Neutrophil (primary cell): Measurements from ENCODE around the gene CBX7.

Source experiments
- H3K27ac ChIP-seq: fragments of 200-600 bp; sonication (generic); 2 replicates; pipeline ENCODE4 v1.5.1; 2016; ENCODE audit warnings: mild to moderate bottlenecking, moderate library complexity
- H3K27me3 ChIP-seq: fragments of 200-600 bp; sonication (generic); 2 replicates; pipeline ENCODE4 v1.6.0; 2016; ENCODE audit warnings: mild to moderate bottlenecking
- H3K36me3 ChIP-seq: fragments of 200-600 bp; sonication (generic); 2 replicates; pipeline ENCODE4 v1.5.1; 2017
- H3K4me1 ChIP-seq, 2 experiments: fragments of 200-600 bp in 1 of 2; sonication (generic) in 1 of 2; 1 replicate in 1 of 2; 2 replicates in 1 of 2; pipeline versions ENCODE4 v1.5.1 to v1.6.1; 2013 to 2016; ENCODE audit warnings: low read depth in 1 of 2, low read length in 1 of 2, mild to moderate bottlenecking in 1 of 2, moderate library complexity in 1 of 2; ENCODE audit not compliant: control insufficient read depth in 1 of 2, insufficient read depth in 1 of 2
- H3K4me3 ChIP-seq, 2 experiments: fragments of 200-600 bp in 1 of 2; sonication (generic) in 1 of 2; 1 replicate in 1 of 2; 2 replicates in 1 of 2; pipeline ENCODE4 v1.5.1; 2013 to 2016; ENCODE audit warnings: low read depth in 1 of 2, low read length in 1 of 2, mild to moderate bottlenecking in 1 of 2, moderate library complexity in 1 of 2
- H3K9me3 ChIP-seq: fragments of 200-600 bp; sonication (generic); 2 replicates; pipeline ENCODE4 v1.5.1; 2016
- CTCF ChIP-seq: fragments of 200-600 bp; sonication (generic); IDR thresholded peaks from 2 replicates; pipeline ENCODE4 v1.5.1; 2016; ENCODE audit warnings: antibody characterized with exemption

CBX7 gene

GRCh38 chr22:39120983-39121382 lies 31.5 kb downstream of the CBX7 start:
- Histone ChIP-seq H3K27me3 (peaks cover 16% of the 10 kb centered on the region), H3K4me1 (no peaks in the 10 kb centered on the region), H3K27ac (no peak overlapping the region), H3K4me3 (no peak overlapping the region), H3K36me3 (no peaks in the 10 kb centered on the region), H3K9me3 (no peaks in the 10 kb centered on the region)
- no peak for TF ChIP-seq CTCF

- Histone ChIP-seq H3K27ac (no peak overlapping the region), H3K4me1 (no peaks in the 10 kb centered on the region), H3K36me3 (no peaks in the 10 kb centered on the region), H3K9me3 (no peaks in the 10 kb centered on the region), H3K4me3 (no peak overlapping the region), H3K27me3 (peaks cover 12% of the 10 kb centered on the region)
- no peak for TF ChIP-seq CTCF
Observed at GRCh38 chr22:39117585-39118191, 34.8 kb downstream of the CBX7 start.

GRCh38 chr22:39115977-39116621 lies 36.4 kb downstream of the CBX7 start:
- H3K27me3 ChIP-seq, result peaks cover 12% of the 10 kb centered on the region
- TF ChIP-seq CTCF, result no peak
- no peaks in the 10 kb centered on the region for H3K36me3 ChIP-seq
- no peaks in the 10 kb centered on the region for H3K9me3 ChIP-seq
- no peak overlapping the region for H3K27ac ChIP-seq
- no peak overlapping the region for H3K4me3 ChIP-seq
- peaks cover 3 to 5% of the 10 kb centered on the region in 2 experiments for H3K4me1 ChIP-seq

- Histone ChIP-seq H3K27me3 (peaks cover 12% of the 10 kb centered on the region), H3K27ac (no peak overlapping the region), H3K4me3 (no peak overlapping the region), H3K4me1 (peaks cover 8 to 11% of the 10 kb centered on the region in 2 experiments), H3K36me3 (no peaks in the 10 kb centered on the region), H3K9me3 (no peaks in the 10 kb centered on the region)
- no peak for TF ChIP-seq CTCF
Observed at GRCh38 chr22:39115570-39115969, 36.9 kb downstream of the CBX7 start.

- no peak overlapping the region for H3K27ac ChIP-seq
- TF ChIP-seq CTCF, result no peak
- no peak overlapping the region for H3K4me3 ChIP-seq
- H3K4me1 ChIP-seq, result peaks cover 11 to 14% of the 10 kb centered on the region in 2 experiments
- H3K9me3 ChIP-seq, result no peaks in the 10 kb centered on the region
- H3K36me3 ChIP-seq, result no peaks in the 10 kb centered on the region
- peaks cover 12% of the 10 kb centered on the region for H3K27me3 ChIP-seq
Observed at GRCh38 chr22:39114112-39114511, 38.4 kb downstream of the CBX7 start.
